IMR-90 (cell line): Measurements from ENCODE around the gene MOAP1. TPM values are rescaled to one million over a fixed set of nuclear protein-coding genes. Genes with fewer than 3 reads are reported as not detected.

Experiments used
- ATAC-seq: fragments of 200-7000 bp; cut with Tn5 transposase; 2 replicates; pipeline ENCODE4 v1.9.1; 2020; ENCODE audit warnings: low read depth, mild to moderate bottlenecking, moderate library complexity
- BruUV-seq: library from RNA; stranded (reverse); fragments of 400-500 nt; replicated peaks from 2 replicates; lab custom pipeline; 2021; lab: Mats Ljungman, UMichigan
- CTCF ChIA-PET: fragments of 300-600 bp; formaldehyde crosslinking; extraction: SDS; loops from one replicate; lab custom pipeline; 2021; ENCODE audit warnings: antibody characterized with exemption; lab: Yijun Ruan, JAX
- POLR2A ChIA-PET: fragments of 300-600 bp; sonication (Branson Sonifier 250); formaldehyde crosslinking; loops from one replicate; lab custom pipeline; 2022; ENCODE audit warnings: antibody characterized with exemption; ENCODE audit not compliant: unreplicated experiment; lab: Charles Lee
- DNase-seq: peaks from one replicate; pipeline ENCODE4 v3.0.0; 2013
- H2AFZ ChIP-seq: replicated peaks from 2 replicates; pipeline ENCODE3; 2013; ENCODE audit warnings: low read length, mild to moderate bottlenecking; ENCODE audit not compliant: poor library complexity
- H2AK5ac ChIP-seq: 2 replicates; pipeline ENCODE4 v1.6.1; 2013; ENCODE audit warnings: low read depth, low read length, inconsistent platforms
- H2AK9ac ChIP-seq: replicated peaks from 2 replicates; pipeline ENCODE3; 2013; ENCODE audit warnings: mild to moderate bottlenecking, low read depth, low read length, moderate library complexity; ENCODE audit not compliant: poor library complexity
- H2BK120ac ChIP-seq: 2 replicates; pipeline ENCODE4 v1.6.1; 2013; ENCODE audit warnings: low read depth, low read length, inconsistent platforms
- H2BK15ac ChIP-seq: 3 replicates; pipeline ENCODE4 v1.6.1; 2013; ENCODE audit warnings: low read depth, low read length, inconsistent platforms
- H2BK20ac ChIP-seq: 2 replicates; pipeline ENCODE4 v1.6.1; 2013; ENCODE audit warnings: low read depth, mild to moderate bottlenecking, inconsistent platforms, low read length, moderate library complexity
- H2BK5ac ChIP-seq: 2 replicates; pipeline ENCODE4 v1.6.1; 2013; ENCODE audit warnings: mild to moderate bottlenecking, low read depth, low read length, inconsistent platforms; ENCODE audit not compliant: poor library complexity, severe bottlenecking
- H3K14ac ChIP-seq: replicated peaks from 2 replicates; pipeline ENCODE4 v1.6.1; 2013; ENCODE audit warnings: low read depth, low read length, inconsistent platforms
- H3K18ac ChIP-seq: 2 replicates; pipeline ENCODE4 v1.6.1; 2013; ENCODE audit warnings: low read depth, low read length, control low read depth
- H3K23ac ChIP-seq: 2 replicates; pipeline ENCODE4 v1.6.1; 2013; ENCODE audit warnings: low read depth, low read length, inconsistent platforms
- H3K27ac ChIP-seq: 2 replicates; pipeline ENCODE4 v1.5.1; 2013; ENCODE audit warnings: mild to moderate bottlenecking, control low read depth, low read length; ENCODE audit not compliant: insufficient read depth
- H3K27me3 ChIP-seq: 2 replicates; pipeline ENCODE4 v1.6.1; 2013; ENCODE audit warnings: low read length; ENCODE audit not compliant: control insufficient read depth, insufficient read depth
- H3K36me3 ChIP-seq: 2 replicates; pipeline ENCODE4 v1.6.1; 2013; ENCODE audit warnings: low read length, mixed read lengths; ENCODE audit not compliant: control insufficient read depth, insufficient read depth
- H3K4ac ChIP-seq: 2 replicates; pipeline ENCODE4 v1.6.1; 2013; ENCODE audit warnings: low read depth, low read length, inconsistent platforms
- H3K4me1 ChIP-seq: 2 replicates; pipeline ENCODE4 v1.6.1; 2013; ENCODE audit warnings: low read length, mixed read lengths; ENCODE audit not compliant: control insufficient read depth, insufficient read depth
- H3K4me2 ChIP-seq: 2 replicates; pipeline ENCODE4 v1.6.1; 2013; ENCODE audit warnings: low read depth, mild to moderate bottlenecking, control low read depth, low read length, moderate library complexity
- H3K4me3 ChIP-seq: 2 replicates; pipeline ENCODE4 v1.5.1; 2013; ENCODE audit warnings: low read depth, mild to moderate bottlenecking, control low read depth, low read length, moderate library complexity; ENCODE audit not compliant: insufficient read depth
- H3K56ac ChIP-seq: 2 replicates; pipeline ENCODE4 v1.6.1; 2013; ENCODE audit warnings: low read length, inconsistent platforms; ENCODE audit not compliant: insufficient read depth; ENCODE audit errors: extremely low read depth
- H3K79me1 ChIP-seq, 2 experiments: 2 replicates each; pipeline ENCODE4 v1.6.1; 2013; ENCODE audit warnings: low read length in 2 of 2, inconsistent platforms in 1 of 2, low read depth in 1 of 2
- H3K9ac ChIP-seq: 2 replicates; pipeline ENCODE4 v1.6.1; 2013; ENCODE audit warnings: low read depth, low read length, control low read depth
- H3K9me1 ChIP-seq: 2 replicates; pipeline ENCODE4 v1.6.1; 2013; ENCODE audit warnings: low read length, inconsistent platforms; ENCODE audit not compliant: insufficient read depth
- H3K9me3 ChIP-seq: 2 replicates; pipeline ENCODE4 v1.6.1; 2013; ENCODE audit warnings: low read length; ENCODE audit not compliant: control insufficient read depth, insufficient read depth
- H4K20me1 ChIP-seq: 2 replicates; pipeline ENCODE4 v1.6.1; 2013; ENCODE audit warnings: low read length, inconsistent platforms; ENCODE audit not compliant: insufficient read depth
- H4K5ac ChIP-seq: 2 replicates; pipeline ENCODE4 v1.6.1; 2013; ENCODE audit warnings: mild to moderate bottlenecking, low read depth, low read length, control low read depth
- H4K8ac ChIP-seq, 2 experiments: 2 replicates each; pipeline ENCODE4 v1.6.1; 2013; ENCODE audit warnings: low read depth in 2 of 2, low read length in 2 of 2, control low read depth in 1 of 2, inconsistent platforms in 1 of 2
- H4K91ac ChIP-seq: 2 replicates; pipeline ENCODE4 v1.6.1; 2013; ENCODE audit warnings: low read depth, low read length, inconsistent platforms; ENCODE audit not compliant: insufficient read depth
- BHLHE40 ChIP-seq: fragments of 150-350 bp; IDR thresholded peaks from 2 replicates; pipeline ENCODE4 v1.6.1; 2016; ENCODE audit warnings: mild to moderate bottlenecking, low read depth, low read length
- CEBPB ChIP-seq: IDR thresholded peaks from 2 replicates; pipeline ENCODE4 v1.6.1; 2012; ENCODE audit warnings: low read depth, low read length, improper control_type of control experiment
- CHD1 ChIP-seq: IDR thresholded peaks from 2 replicates; pipeline ENCODE4 v1.6.1; 2012; ENCODE audit warnings: low read depth, low read length, improper control_type of control experiment
- MAFK ChIP-seq: IDR thresholded peaks from 2 replicates; pipeline ENCODE4 v1.6.1; 2012; ENCODE audit warnings: low read depth, low read length, improper control_type of control experiment
- MAZ ChIP-seq: IDR thresholded peaks from 2 replicates; pipeline ENCODE4 v1.6.1; 2012; ENCODE audit warnings: low read depth, mild to moderate bottlenecking, low read length, improper control_type of control experiment, moderate library complexity, borderline replicate concordance
- MXI1 ChIP-seq: IDR thresholded peaks from 2 replicates; pipeline ENCODE4 v1.6.1; 2012; ENCODE audit warnings: low read depth, mild to moderate bottlenecking, low read length, moderate library complexity, borderline replicate concordance
- NFE2L2 ChIP-seq: fragments of 150-350 bp; IDR thresholded peaks from 2 replicates; pipeline ENCODE4 v1.6.1; 2016; ENCODE audit warnings: low read depth, mild to moderate bottlenecking, low read length
- POLR2A ChIP-seq: IDR thresholded peaks from 2 replicates; pipeline ENCODE4 v1.6.1; 2012; ENCODE audit warnings: mild to moderate bottlenecking, low read depth, low read length
- RFX5 ChIP-seq: IDR thresholded peaks from 2 replicates; pipeline ENCODE4 v1.8.0; 2012; ENCODE audit warnings: low read depth, mild to moderate bottlenecking, low read length, moderate library complexity
- SMC3 ChIP-seq: fragments of 150-350 bp; IDR thresholded peaks from 2 replicates; pipeline ENCODE4 v1.6.1; 2016; ENCODE audit warnings: low read depth, mild to moderate bottlenecking, antibody characterized with exemption, low read length, moderate library complexity
- dilution Hi-C: fragments of 300-500 bp; cut with HindIII; formaldehyde crosslinking; loops from one replicate; pipeline ENCODE4 v1.14.3; 2018; ENCODE audit warnings: low sequenced_read_pairs; ENCODE audit not compliant: unreplicated experiment
- in situ Hi-C: fragments of 300-500 bp; cut with MboI; formaldehyde crosslinking; loops from 3 replicates; pipeline ENCODE4 v1.14.3; 2019; ENCODE audit warnings: low sequenced_read_pairs, inconsistent platforms, mixed read lengths
- intact Hi-C: fragments of 100-400 bp; cut with micrococcal nuclease; formaldehyde crosslinking; loops from 2 replicates; pipeline ENCODE4 v1.10.0; 2022
- polyA plus RNA-seq, 3 experiments: library from polyadenylated mRNA; depleted of rRNA; stranded (reverse); fragments of >200 nt; gene quantifications; 2 replicates each; pipeline ENCODE4 v1.2.3, GENCODE V29; 2012; ENCODE audit warnings: low replicate concordance in 1 of 3
- total RNA-seq: library from RNA; depleted of rRNA; stranded (reverse); fragments of >200 nt; gene quantifications from 2 replicates; pipeline ENCODE4 v1.2.3, GENCODE V29; 2012
- TF ChIP-seq, protein P1 (sequence below): conservative IDR thresholded peaks from 2 replicates; pipeline ENCODE4 v1.5.1; 2012; ENCODE audit warnings: mild to moderate bottlenecking, low read depth, low read length, improper control_type of control experiment
- TF ChIP-seq, protein P2 (sequence below): fragments of 150-350 bp; IDR thresholded peaks from 2 replicates; pipeline ENCODE4 v1.6.1; 2017; ENCODE audit warnings: mild to moderate bottlenecking, antibody characterized with exemption, low read length, low read depth

MOAP1 gene
- total and polyA plus RNA-seq, 2 of the 4 experiments (the other 2 are of a cell fraction) = 9.9 to 13.2 TPM

GRCh38 chr14:93220509-93220908, 35.8 kb upstream of the MOAP1 start:
- no peaks in the 10 kb centered on the region for H3K27me3 ChIP-seq
- H4K8ac ChIP-seq = no peak overlapping the region
- BruUV-seq = no TSS peak
- H2BK120ac ChIP-seq = no peak overlapping the region
- H3K4me3 ChIP-seq = no peak overlapping the region
- no peak overlapping the region for H3K18ac ChIP-seq
- H3K9ac ChIP-seq = no peak overlapping the region
- no peak overlapping the region for H3K27ac ChIP-seq
- in situ Hi-C loops (no loop called here), intact Hi-C loops (no loop called here), dilution Hi-C loops (no loop called here)
- H3K9me3 ChIP-seq = no peaks in the 10 kb centered on the region
- H4K20me1 ChIP-seq = no peaks in the 10 kb centered on the region
- H2AFZ ChIP-seq = no peak overlapping the region
- no peak overlapping the region for H4K5ac ChIP-seq
- no peak overlapping the region for H2AK9ac ChIP-seq
- H3K4me1 ChIP-seq = no peaks in the 10 kb centered on the region
- no peak overlapping the region for H2BK5ac ChIP-seq
- POLR2A ChIA-PET = no interaction called here
- DNase-seq (no peak), ATAC-seq (no peak)
- TF ChIP-seq, protein P1, sequence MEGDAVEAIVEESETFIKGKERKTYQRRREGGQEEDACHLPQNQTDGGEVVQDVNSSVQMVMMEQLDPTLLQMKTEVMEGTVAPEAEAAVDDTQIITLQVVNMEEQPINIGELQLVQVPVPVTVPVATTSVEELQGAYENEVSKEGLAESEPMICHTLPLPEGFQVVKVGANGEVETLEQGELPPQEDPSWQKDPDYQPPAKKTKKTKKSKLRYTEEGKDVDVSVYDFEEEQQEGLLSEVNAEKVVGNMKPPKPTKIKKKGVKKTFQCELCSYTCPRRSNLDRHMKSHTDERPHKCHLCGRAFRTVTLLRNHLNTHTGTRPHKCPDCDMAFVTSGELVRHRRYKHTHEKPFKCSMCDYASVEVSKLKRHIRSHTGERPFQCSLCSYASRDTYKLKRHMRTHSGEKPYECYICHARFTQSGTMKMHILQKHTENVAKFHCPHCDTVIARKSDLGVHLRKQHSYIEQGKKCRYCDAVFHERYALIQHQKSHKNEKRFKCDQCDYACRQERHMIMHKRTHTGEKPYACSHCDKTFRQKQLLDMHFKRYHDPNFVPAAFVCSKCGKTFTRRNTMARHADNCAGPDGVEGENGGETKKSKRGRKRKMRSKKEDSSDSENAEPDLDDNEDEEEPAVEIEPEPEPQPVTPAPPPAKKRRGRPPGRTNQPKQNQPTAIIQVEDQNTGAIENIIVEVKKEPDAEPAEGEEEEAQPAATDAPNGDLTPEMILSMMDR = no peak
- TF ChIP-seq MAZ (no peak), SMC3 (no peak), BHLHE40 (no peak), CHD1 (no peak), CEBPB (no peak), MXI1 (no peak), RFX5 (no peak), NFE2L2 (no peak), MAFK (no peak), POLR2A (no peak)
- TF ChIP-seq, protein P2, sequence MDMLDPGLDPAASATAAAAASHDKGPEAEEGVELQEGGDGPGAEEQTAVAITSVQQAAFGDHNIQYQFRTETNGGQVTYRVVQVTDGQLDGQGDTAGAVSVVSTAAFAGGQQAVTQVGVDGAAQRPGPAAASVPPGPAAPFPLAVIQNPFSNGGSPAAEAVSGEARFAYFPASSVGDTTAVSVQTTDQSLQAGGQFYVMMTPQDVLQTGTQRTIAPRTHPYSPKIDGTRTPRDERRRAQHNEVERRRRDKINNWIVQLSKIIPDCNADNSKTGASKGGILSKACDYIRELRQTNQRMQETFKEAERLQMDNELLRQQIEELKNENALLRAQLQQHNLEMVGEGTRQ = no peak
- H3K4ac ChIP-seq = no peak overlapping the region
- no peak overlapping the region for H3K14ac ChIP-seq
- H3K56ac ChIP-seq = no peak overlapping the region
- CTCF ChIA-PET = interaction anchor here (0.6 kb wide), 1 partner anchor 412 kb away, joined by 3 read pairs; no protein-coding TSS in a partner anchor
- no peaks in the 10 kb centered on the region for H3K79me1 ChIP-seq
- H3K4me2 ChIP-seq = no peak overlapping the region
- H3K36me3 ChIP-seq = peaks cover 23% of the 10 kb centered on the region
- H3K9me1 ChIP-seq = no peaks in the 10 kb centered on the region
- no peak overlapping the region for H2BK20ac ChIP-seq
- no peak overlapping the region for H2AK5ac ChIP-seq
- no peak overlapping the region for H2BK15ac ChIP-seq
- H4K91ac ChIP-seq = no peak overlapping the region
- H3K23ac ChIP-seq = no peak overlapping the region
